NCI-H146 treated with DMSO at 0.1 percent for 48 hours (cell line): ENCODE results near the gene AFF1.

Source experiments
- DNase-seq: peaks from one replicate; lab custom pipeline; 2025; ENCODE audit not compliant: unreplicated experiment; lab: John Stamatoyannopoulos, UW

The AFF1 gene

DNA sequence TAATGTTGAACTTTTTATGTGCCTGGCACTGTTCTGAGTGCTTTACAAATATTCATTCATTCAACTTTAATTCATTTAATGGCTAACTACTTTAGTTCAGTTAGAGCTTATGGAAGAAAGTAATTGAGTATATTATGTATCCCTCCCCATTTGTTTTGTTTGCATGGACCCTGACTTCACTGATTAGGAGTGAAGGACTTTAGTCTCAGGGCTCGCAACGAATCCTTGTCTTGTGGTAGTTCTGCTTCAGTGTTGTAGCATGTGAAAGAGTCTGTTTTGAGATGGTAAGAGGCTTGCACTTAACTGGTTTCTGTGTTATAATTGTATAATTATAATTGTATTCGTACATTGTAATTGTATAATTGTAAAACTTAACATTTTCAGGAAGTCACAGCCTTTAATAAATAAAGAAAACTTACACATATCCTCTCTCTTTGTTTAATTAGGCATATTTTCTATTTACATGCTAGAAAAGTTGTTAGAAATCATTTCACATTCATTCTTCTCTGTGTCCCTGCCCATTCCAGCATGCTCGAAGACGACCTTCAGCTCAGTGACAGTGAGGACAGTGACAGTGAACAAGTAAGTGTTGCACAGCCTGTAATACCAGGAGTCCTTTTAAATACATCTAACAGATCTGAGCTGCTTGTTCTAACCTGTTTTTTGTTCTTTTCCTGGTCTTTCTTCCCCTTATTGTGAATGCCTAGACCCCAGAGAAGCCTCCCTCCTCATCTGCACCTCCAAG is 170.5 kb downstream of the AFF1 start:
- no peak for DNase-seq

DNA sequence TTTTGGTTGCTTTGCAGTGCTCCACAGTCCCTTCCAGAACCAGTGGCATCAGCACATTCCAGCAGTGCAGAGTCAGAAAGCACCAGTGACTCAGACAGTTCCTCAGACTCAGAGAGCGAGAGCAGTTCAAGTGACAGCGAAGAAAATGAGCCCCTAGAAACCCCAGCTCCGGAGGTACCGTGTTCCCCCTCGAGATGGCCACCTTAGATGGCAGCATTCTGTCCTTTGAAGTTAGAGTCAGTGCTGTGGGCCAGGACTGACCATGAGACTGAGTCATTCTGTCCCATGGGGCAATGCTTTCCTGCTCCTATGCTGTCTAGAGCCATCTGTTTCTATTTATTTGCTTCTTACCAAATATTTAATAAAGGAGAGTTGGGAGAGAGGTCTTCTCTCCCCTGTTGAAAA is 173.3 kb downstream of the AFF1 start:
- DNase-seq, result no peak

DNA sequence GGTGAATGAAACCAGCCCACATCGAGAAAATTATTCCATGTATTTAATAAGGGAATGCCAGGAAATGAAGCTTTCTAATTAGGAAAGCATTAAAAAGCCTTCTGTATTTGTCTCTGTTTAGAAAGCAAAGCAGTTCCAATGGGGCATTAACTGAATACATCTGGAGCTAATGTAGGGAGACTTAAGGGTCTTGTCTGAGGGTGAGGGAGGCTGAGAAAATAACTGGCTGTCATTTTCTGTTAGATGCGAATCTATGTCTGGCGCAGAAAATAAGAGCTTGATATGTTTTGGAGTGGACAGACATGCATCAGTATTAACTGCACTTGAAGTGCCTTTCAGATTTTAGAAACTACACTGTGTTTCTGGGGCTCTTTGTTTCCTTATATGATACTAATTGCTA is 174.3 kb downstream of the AFF1 start:
- no peak for DNase-seq

DNA sequence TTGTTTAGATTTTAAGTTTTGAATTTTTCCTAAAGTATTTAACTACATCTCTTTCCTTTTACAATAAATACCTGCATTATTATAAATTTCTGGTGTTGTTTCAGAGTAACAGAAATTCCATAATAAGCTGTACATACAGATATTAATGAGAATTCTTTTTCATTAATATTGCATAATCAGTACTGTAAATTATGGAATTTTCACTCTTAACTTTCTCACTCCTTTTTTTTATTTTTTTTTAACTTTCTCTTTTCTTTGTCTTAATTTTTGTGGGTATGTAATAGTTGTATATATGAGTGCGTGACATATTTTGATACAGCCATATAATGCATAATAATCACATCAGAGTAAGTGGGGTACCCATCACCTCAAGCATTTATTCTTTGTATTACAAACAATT is 175.1 kb downstream of the AFF1 start:
- DNase-seq, result no peak

DNA sequence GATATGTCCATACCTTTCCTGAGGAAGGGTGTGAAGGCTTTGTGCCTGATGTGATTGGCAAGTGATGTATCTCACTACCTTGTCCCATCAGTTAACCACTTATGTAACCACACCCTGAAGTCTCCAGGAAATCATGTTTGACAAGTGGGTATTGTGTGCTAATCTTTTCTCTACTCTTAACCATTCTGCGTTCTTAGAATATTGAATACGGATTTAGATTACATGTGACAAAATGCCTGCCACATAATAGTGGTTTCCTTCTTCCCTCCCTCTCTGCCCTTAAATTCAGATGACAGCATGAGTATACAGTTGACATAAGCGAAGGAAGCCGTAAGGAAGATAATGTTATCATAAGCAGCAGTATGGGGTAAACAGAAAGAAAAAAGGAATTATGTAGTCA is 177.3 kb downstream of the AFF1 start:
- DNase-seq, result no peak

DNA sequence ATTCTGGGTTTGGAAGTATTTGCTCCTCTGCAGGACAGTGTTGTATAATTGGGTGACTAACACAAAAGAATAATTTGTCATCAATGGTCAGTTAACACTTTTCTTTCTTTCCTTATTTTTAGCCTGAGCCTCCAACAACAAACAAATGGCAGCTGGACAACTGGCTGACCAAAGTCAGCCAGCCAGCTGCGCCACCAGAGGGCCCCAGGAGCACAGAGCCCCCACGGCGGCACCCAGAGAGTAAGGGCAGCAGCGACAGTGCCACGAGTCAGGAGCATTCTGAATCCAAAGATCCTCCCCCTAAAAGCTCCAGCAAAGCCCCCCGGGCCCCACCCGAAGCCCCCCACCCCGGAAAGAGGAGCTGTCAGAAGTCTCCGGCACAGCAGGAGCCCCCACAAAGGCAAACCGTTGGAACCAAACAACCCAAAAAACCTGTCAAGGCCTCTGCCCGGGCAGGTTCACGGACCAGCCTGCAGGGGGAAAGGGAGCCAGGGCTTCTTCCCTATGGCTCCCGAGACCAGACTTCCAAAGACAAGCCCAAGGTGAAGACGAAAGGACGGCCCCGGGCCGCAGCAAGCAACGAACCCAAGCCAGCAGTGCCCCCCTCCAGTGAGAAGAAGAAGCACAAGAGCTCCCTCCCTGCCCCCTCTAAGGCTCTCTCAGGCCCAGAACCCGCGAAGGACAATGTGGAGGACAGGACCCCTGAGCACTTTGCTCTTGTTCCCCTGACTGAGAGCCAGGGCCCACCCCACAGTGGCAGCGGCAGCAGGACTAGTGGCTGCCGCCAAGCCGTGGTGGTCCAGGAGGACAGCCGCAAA is 179.6 kb downstream of the AFF1 start:
- DNase-seq, result no peak

DNA sequence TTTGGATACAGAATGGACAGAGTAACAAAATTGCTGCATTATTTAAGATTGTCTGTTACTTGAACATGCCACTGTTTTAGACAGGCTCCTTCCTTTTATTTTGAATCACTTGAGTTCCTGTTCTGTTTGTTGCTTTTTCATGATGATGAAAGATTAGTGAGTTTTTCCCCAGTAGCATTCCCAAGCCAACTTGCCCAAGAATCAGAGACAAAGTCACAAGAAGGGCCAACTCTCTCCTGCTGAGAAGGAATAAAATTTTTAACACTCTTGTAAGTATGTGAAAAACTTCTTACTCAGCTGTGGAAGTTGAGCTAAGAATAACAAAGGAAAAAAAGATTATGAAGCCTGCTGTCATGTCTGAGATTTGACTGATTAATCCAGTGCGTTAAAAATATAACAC is 181.4 kb downstream of the AFF1 start:
- DNase-seq, result no peak

DNA sequence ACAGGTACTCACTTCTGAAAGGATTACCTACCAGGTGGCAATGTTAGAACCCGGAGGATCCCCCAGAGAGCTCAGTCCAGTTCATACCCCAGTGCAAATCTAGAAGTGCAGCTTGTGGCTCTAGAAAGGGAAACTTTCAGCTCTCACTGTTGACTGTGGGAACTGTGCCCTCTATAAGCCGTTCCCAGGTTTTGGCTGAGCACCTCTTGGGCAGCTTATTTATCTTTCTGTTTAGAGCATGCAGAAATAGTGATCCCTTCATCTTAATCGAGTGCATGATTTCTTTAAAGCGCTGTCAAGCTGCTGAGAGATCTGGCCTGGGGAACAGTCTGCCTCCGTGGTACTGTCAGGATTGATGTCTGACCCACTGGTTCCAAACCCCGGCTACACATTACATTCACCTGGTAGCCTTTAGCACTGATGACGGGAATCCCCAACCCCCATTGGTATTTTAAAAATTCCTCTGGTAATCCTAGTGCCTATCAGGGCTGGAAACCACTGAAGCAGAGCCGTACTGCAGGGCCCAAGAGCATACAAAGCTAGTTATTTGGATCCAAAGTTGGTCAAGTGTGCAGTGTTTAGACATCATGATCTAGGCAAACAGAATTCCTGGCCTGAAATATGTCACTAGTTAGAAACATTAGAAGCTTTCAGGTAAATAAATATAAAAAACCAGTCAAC is 182.4 kb downstream of the AFF1 start:
- no peak for DNase-seq

DNA sequence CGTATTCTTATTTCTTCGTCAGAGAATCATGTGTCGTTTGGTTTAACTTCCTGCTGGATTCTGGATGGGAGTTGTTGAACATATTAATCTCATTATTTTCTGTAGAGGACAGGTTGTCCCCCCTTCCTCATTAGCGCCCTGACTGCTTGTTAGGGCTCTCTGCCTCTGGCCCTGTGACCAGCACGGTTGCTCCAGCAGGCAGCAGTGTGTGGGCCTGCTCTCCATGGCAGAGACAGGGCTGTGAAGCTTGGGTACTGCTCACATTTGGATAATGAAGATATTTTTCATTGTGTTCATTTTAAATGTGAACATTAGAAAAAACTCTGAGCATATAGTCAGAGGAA is 182.9 kb downstream of the AFF1 start:
- no peak for DNase-seq

DNA sequence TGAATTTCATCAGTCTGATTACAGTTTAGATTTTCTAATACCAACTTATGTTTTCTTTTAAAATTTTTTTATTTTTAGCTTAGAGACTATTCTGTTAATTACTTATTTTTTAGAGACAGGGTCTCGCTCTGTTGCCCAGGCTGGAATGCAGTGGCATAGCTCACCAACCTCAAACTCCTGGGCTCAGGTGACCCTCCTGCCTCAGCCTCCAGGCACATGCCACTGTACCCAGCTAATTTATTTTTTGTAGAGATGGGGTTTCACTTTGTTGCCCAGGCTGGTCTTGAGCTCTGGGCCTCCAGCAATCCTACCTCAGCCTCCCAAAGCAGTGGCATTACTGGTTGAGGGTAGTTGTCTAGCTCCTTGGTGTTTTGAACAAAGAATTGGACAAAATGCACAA is 183.6 kb downstream of the AFF1 start:
- no peak for DNase-seq

DNA sequence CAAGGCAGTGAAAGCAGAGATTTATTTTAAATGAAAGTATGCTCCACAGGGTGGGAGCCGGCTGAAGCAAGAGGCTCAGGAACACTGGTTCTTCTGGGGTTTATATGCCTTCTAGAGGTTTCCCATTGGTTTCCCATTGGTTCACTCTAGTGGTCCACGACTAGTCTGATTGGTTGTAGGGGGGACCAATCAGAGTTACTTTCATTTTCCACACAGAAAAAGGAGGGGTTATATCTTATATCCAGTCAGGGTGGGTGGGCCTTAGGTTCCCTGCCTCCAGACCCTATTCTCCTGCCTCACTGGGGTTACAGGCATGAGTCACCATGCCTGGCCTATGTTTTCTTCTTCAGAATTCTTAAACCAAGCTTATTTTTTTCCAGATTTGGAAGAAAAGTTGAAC is 184.0 kb downstream of the AFF1 start:
- no peak for DNase-seq

DNA sequence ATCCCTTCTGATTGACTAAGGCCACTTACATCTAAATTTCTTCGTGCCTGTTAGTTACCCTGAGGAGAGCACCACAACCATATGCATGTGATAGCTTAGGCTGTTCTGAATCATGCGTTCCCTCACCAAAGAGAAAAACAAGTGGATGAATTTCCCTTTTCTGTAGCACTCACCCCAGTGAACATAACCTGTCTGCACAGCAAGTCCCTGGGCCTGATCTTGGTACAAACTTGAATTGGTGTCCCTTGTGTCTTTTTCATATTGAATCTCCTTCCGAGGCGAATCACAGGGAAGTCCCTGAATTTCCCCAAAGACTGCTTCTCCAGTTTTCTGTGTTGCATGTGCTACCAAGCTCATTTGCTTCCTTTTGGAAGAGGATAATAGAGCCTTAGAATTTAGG is 185.2 kb downstream of the AFF1 start:
- no peak for DNase-seq

DNA sequence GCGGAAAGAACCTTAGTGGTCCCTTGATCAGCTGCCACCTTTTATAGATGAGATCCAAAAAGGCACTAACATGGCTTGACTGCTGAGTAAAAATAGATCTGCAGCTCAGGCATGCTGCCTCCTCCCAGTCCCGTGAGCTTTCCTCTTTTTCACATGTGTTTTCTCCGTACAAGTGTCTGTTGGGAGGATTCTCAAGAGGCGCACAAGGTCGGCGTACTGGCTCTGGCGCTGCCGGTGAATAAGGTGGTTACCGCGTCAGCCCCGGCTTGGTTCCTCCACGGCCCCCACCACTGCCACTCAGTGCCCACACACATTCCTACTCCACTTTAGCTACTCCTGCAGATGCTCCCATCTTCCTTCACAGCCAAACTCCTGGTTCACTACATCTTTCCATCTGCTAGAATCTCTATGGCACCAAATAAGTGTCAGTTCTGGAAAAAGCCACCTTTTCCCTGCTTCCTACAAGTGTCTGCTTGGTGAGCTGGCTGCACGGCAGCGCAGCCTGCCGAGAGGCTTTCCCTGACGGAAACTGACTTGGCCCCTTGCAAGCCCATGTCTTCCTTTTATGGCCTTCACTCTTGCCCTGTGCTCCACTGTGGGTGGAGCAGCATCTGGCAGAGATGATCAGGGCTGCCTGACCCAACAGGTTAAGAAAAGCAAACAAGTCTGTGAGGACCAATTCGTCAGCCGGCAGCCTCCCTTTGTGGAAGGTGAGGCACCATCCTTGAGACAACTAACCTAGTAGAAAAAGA is 185.8 kb downstream of the AFF1 start:
- DNase-seq, result no peak

DNA sequence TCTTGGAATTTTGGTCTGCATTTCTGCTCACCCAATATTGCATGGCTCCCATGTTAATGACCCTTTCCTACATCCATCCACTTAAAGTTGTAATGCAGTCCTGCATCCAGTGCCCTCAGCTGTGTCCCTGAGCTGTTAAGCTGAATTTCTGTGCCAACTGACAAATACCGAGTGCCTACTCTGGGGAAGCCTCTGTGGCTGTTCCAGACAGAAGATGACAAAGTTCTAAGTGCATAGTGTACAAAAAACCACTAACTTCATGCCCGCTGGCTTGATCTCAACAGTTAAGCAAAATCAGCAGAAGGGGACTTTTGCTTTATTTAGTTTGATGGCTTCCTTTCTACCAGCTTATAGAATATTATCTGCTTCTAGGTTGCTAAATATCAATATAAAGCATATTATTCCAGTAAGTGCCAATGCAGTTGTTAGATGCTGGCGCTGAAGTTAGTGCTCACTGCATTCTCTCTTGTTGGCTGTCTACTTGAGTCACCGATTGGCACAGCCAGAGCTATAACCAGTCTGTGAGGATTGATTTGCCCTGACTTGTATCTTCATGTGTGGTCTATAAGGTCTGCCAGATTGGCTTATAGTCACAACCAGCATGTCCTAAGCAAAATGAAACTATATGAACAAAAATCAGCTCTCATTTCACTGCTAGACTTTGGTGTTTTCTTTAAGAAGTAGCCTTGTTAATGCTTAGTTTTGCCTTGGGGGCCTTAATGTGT is 186.7 kb downstream of the AFF1 start:
- DNase-seq, result no peak

DNA sequence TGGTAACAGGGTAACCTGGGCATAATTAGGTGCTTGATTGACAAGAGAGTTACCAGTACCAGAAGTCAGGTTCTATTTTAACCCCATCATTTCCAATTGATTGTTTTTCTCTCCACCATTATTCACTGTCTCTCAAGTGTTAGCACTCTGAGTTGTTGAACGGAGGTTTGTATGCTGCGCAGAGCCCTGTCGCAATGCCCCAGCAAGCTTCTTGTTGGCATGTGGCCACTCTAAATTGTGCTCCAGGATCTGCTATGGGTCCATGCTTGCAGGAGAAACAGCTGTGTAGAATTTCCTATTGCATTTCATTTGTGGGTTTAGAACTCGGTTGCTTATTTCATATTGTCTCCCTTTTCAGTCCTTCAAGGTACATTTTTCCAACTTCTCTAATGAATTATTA is 187.4 kb downstream of the AFF1 start:
- no peak for DNase-seq

DNA sequence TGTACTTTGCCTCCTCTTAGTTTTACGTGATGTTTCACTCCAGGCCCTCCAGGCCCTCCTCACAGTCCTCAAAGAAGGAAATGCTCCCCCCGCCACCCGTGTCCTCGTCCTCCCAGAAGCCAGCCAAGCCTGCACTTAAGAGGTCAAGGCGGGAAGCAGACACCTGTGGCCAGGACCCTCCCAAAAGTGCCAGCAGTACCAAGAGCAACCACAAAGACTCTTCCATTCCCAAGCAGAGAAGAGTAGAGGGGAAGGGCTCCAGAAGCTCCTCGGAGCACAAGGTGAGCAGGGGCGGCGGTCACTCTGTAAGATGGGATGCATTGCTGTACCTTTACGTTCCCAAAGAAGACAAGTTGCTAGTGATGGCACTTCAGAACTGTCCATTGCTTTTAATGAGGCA is 191.2 kb downstream of the AFF1 start:
- DNase-seq, result no peak

DNA sequence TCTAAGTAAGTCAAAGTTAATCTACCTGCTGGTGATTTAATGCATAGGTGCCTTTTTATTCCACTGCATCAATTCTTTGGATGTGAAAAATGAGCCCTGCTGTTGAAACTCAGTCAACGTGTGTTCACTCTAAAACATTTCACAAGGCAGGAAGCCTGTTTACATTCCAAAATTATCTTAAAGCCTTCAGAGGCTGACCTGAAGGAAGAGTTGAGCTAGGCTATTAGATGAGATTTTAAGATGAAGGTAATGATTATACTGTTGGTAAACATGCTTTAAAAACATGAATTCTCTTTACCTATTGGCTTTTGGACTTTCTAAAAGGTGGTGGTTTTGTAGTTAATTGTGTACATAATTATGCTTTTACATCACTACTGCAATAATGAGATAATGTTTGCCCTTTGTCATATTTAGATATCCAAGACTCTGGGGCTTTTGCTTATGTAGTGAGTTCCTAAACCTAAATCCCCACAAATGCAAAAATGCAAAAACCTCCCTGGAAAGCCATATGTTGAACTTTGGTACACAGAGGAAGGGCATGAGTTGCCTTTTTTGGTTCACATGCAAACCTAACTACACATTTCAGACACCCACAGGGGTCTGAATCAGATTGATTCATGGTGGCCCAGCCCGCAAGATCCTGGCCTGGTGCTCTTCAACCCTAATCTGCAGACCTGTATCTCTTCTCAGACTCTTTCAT is 193.3 kb downstream of the AFF1 start:
- no peak for DNase-seq

DNA sequence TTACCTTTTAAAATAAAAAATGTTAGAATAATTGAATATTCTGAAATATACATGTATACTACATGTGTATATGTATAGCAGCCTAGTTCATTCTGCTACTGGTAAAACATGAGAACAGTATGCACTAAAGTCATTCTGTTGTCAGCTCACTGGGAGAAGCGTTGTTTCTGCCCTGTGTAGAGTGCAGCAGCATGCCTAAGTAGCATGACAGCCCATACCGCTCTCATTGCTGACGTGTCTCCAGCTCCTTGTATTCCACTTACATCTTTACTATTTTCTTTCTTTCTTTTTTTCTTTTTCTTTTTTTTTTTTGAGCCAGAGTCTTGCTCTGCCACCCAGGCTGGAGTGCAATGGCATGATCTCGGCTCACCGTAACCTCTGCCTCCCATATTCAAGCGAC is 194.9 kb downstream of the AFF1 start:
- no peak for DNase-seq

DNA sequence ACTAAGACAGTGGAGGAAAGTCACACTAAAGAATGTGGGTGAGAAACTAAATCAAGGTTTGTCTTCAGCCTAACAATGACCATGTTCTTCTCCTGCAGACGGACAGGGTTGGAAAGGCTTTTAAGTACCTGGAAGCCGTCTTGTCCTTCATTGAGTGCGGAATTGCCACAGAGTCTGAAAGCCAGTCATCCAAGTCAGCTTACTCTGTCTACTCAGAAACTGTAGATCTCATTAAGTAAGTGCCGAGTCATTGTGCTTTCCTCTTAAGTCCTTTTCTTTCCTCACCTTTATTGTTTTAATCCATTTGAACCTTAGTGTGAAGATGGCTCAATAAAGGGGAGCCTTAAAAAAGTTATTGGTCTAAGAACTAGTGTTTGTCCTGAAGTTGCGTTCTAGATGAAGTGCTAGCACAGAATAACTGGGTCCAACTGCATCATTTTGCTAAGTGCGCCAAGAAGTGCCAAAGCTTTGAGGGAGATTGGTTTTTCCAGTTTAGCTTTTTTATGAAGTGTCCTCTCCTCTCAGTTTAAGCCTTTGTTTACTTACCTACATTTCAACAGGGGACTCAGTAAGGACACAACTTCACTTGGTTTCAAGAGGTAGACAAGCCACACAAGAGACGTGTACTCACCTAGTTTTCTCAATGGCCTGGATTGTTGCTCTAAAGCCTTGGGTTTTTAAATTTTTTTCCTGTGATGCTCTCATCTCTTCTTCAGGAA is 196.3 kb downstream of the AFF1 start:
- DNase-seq, result no peak

DNA sequence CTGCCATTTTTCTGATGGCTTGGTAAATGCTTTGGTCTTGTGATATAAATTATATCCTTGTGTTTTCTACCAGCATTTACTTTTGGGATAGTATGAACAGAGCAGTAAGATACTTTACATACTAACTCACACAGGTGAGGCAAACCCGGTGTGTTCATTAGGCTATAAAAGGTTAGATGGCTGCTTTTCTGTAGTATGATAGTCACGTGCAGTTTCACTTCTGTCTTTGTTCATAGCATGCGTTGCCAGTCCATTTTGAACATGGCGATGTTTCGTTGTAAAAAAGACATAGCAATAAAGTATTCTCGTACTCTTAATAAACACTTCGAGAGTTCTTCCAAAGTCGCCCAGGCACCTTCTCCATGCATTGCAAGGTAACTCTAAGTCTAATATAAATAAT is 197.2 kb downstream of the AFF1 start:
- DNase-seq, result no peak
